SKM-1 treated with dmso at 0.1 percent for 144 hours (cell line): Measurements from ENCODE around the gene TRNT1.
A peak's percentile ranks its signal among the peaks of the same experiment; 100 is the strongest.

Source experiments
- DNase-seq: peaks from one replicate; lab custom pipeline; 2025; ENCODE audit not compliant: unreplicated experiment; lab: John Stamatoyannopoulos, UW

Gene TRNT1

DNA sequence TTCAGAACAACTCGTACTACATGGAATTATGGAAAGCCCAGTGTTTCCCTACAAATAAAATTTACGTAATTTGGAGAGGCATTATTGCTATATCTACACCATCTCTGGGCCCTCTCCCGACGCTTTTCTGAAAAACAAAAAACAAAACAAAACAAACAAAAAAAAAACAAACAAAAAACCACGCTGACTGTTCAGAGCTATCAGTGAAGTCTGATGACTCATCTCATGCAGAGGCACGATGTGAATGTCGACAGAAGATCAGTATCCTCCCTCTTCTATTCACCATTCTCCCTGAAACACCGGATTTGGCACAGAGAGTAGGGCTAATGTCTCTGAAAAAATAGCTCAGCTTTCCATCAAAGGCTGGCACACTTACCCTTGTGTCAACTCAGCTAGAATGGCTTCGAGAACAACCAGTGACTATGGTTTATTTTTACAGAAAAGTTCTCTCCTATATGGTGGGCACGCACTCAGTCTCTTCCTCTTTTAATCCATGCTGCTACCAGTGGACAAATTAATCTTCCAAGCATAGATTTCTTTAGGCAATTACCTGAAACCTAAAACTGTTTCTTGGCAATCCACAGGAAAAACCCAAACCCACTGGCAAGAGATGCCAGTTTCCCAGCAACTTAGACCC lies 51.2 kb downstream of the TRNT1 start:
- DNase-seq: no peak

DNA sequence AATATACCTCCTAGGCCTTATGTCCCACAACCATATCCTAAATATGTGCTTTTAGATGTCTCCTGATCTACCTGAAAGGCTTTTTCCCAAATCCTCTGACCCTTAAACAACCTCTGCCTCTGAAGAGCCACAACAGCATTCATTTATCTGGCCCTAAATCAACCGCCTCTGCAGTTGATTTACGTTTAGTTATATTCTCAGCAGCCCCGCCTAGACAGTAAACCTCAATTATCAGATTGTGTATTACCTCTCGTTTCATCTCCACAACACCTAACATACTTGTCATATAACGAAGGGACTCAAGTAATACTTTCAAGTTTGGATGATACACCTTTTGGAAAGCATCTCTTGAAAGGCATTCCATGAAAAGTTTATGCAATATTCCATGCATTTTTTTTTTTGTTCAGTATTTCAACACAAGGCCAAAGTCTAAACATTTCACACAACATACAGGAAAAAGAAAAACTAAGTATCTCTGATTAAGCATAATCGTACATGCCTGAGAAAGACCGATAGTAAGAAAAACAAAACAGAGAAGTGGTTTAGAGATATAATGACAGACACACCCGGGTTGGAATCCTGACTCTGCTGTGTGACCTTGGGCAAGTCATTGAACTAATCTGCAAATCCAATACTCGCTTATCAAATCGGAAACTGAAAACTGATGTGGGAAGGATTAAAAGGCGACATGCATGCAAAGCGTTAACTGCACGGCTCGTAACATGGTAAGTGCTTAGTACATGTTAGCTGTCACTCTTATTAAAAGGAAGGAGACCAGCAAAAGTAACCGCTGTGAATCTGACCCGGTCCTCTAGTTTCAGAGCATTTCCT lies 52.0 kb downstream of the TRNT1 start:
- DNase-seq: no peak

DNA sequence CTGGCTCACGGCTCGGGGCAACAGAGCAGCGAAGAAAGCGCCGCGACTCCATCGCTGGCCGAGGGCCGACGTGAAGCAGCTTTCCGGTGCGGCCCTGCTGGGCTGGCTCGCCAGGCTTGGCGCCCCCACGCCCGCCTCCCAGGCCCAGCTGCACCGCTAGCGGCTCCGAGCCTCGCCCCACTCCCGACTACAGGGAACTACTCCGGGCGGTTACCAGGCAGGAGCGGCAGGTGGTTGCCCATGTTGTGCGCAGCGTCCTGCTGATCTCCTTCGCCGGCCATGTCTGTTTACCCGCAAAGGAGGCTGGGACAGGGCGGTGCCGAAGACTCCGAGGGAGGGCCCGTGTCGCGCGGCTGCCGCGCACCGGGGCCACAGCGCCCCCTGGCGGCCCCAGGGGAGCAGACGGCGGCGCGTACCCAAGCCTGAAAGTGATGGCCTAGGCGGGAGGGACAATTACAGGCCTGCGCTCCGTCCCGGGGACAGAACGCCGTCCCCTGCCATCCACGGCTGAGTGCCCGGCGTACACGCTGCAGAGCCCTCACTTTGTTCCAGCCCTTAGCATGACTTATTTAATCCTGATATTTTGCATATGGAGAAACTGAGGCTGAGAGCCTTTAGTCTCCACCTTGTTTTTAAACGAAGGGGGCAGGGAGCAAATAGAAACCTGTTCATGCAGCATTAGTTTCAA lies 52.8 kb downstream of the TRNT1 start, which contains the start of gene CRBN:
Gene CRBN (minus strand): TSS at position 285 of the 688 bp plus-strand sequence. CDS start 4 bp downstream, at position 281.
- peak; percentile 80 for DNase-seq

DNA sequence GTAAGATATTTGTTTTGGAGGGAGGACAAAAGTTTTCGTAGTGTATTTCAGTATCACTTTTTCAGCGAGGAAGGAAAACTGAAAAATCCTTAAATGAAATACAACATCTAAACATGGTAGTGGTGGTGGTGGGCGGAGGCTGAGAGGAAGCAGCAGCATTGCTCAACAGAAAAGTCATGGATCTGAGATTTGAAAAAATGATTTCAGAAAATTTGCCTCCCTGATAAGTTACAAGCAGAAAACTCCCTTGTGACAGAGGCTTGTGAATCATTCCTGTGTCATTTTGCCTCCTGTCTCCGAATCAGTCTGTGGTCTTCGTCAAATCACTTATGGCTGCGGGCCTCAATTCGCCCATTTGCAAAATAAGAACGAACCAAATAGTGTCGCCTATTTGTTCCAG lies 53.7 kb downstream of the TRNT1 start:
- DNase-seq: no peak

DNA sequence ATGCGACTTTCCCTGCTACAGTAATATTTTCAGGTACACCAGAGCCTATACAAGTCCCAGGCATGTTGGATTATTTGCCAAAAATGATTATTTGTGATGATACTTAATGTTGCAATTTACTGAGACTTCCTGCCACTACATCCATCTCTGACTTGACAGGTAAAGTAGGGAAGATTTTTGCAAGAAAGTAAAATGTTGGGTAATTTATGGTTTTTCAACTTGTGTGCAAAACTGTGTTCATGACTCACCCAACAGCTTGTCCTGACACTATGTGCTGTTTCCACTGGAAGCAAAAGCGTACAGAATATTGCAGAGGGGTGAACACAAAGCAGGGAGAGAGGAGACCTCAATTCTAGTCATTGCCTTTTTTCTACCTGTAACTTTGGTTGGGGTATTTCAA lies 58.1 kb downstream of the TRNT1 start:
- no peak for DNase-seq

DNA sequence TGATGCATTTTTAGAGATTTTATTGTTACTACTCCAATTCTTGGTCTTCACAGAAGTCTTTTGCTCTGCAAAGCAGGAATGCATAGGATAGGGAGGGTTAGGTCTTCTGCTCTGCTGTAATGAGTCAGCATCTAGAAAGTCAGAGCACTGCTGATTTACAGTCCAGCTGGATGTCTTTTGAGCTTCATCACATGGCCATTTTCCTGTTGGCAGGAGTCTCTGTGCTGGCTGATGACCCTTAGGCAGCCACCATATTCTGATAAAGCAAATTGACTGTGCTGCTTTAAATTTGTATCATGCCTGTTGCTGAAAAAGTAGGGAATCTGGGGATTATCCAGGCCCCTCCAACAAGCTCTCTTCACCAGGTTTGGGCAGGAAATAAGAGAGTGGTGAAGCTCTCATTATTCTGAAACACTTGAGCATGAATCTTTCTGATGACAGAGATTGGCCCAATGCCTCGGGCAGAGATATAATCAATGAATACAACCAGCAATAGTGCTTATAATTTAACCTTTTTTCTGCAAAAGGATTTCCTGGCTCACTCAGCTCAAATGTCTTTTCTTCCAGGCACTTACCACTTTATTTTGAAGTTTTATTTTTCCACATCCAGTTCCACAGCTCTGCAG lies 62.5 kb downstream of the TRNT1 start:
- no peak for DNase-seq

DNA sequence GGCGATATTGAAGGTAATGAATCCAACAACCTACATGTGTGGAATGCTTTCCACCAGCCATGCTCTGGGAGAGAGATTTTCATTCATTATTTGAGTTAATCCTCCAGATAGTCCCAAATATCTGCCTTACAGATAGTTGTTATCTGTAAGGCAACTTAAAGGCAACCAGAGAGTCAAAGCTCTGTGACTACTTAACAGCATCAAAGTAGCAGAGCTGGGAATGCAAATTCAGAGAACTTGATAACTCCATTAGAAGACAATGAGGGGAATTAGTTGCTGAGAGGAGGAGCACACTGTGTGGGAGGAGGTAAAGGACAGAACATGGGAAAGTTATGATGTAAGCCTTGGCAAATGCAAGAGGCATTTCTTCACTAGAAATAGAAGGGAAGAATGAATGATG lies 63.2 kb downstream of the TRNT1 start:
- no peak for DNase-seq

DNA sequence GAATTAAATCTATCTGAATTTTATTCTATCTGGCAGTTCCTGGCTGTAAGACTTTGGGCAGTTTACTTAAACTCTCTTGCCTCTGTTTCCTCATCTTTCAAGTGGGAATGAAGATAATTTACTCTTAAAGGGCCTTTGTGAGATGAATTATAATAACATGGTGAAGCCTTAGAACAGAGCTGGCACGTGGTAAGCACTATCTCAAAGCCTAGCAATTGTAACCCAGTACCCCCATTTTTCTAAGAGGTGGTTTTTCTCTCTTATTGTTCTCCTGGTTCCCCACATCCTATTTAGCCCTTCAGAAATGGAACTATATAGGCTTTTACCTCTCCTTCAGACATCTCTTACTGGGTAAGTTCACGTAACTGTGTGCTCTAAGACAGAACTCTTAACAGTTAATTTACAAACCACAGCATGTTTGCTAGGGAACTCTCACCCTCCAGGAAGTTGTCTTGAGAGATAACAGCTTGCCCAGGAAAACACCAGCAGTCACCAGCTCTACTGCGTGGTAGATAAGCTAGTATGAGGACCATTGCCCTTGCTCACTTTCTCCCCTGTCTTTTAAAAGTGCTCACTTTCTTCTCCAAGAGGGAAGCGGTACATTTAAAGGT lies 65.0 kb downstream of the TRNT1 start:
- DNase-seq: no peak

DNA sequence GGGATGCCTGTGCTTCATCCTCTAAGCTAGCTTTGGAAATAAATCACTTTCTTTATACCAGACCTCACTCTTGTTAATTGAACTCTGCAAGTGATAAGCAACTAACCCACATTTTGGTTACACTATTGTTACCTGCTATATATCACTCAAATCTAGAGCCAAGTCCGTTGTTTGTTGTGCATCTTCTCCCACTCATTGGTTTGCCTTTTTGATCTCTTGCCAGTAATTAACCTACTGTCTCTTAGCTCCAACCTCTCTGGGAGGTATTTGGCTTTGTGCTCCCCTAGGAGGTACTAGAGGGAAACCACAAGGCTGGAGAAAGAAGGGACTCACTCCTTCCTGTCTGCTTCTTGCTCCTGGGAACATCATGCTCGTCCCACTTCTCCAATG lies 65.5 kb downstream of the TRNT1 start:
- no peak for DNase-seq

DNA sequence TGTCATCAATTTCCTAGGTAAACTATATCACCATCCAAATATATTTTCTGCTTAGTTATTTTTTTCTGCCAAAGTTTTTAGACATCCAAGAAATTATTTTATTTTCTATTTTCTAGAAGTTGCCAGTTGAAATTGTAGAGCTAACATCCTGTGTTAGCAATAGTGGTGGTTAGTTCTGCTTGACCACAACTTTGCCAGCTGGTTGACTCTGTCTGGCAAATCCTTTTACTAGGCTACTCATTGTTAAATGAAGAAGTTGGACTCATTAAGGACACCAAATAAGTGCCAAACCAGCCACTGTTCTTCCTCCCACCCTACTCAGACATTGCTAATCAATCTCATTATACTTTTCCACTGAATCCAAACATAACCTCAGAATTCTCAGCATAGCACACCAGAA lies 68.1 kb downstream of the TRNT1 start:
- no peak for DNase-seq

DNA sequence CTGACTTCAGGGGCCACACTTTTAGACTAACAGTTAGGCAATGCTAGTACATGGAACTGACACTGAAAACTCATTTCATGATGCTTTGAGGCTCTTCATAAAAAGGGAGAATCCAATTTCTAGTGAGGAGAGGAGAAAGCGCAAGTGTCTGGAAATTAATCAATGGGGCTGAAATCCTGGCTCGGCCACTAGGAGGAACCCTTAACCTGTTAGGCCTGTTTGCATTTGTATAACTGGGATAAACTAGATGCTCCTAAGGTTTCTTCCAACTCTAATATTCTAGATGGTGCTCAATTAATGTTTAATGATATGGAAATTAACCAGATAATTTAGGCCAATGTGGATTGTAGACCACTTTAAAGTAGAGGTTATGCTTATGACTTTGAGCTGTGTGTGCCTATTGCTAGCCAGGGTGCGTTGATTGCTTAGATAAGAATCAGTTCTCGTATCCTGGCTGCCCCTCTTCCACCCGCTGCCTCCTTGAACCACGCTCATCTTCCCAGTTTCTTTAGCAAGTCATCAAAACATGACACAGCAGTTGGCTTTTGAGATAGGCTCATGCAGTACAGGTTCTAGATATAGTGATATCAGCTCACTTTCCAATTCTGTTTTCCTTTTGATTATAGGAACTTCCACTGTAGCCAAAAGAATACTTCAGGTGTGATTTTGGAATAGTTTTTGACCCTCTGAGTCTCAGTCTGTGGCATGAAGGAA lies 69.6 kb downstream of the TRNT1 start:
- peak; percentile 13 for DNase-seq
